IPS-15b (cell line): Measurements from ENCODE around the gene GNLY.

Source experiments
- H3K27me3 ChIP-seq: one replicate; pipeline ENCODE4 v1.6.1; 2013; ENCODE audit warnings: low read length; ENCODE audit not compliant: control insufficient read depth, insufficient read depth
- H3K36me3 ChIP-seq: one replicate; pipeline ENCODE4 v1.6.1; 2013; ENCODE audit warnings: low read length; ENCODE audit not compliant: control insufficient read depth, insufficient read depth
- H3K4me1 ChIP-seq: one replicate; pipeline ENCODE4 v1.6.1; 2013; ENCODE audit warnings: mild to moderate bottlenecking, low read length; ENCODE audit not compliant: control insufficient read depth, insufficient read depth
- H3K4me3 ChIP-seq: one replicate; pipeline ENCODE4 v1.5.1; 2013; ENCODE audit warnings: low read depth, low read length
- H3K9ac ChIP-seq: one replicate; pipeline ENCODE4 v1.6.1; 2013; ENCODE audit warnings: low read depth, mild to moderate bottlenecking, low read length
- H3K9me3 ChIP-seq: one replicate; pipeline ENCODE4 v1.6.1; 2013; ENCODE audit warnings: mild to moderate bottlenecking, low read length; ENCODE audit not compliant: control insufficient read depth, insufficient read depth

Gene GNLY

GRCh38 chr2:85694052-85695025 lies at the start of gene GNLY:
Gene GNLY, plus strand, starts transcription at chr2:85694358. Its CDS starts 61 bp downstream, at chr2:85694419.
- Histone ChIP-seq H3K4me3 (no peak within 1 kb of the TSS), H3K9me3 (no peaks in the 10 kb centered on the region), H3K9ac (no peak within 1 kb of the TSS), H3K27me3 (no peaks in the 10 kb centered on the region), H3K36me3 (no peaks in the 10 kb centered on the region), H3K4me1 (no peaks in the 10 kb centered on the region)

GRCh38 chr2:85644909-85645308 lies 49.2 kb upstream of the GNLY start:
- no peaks in the 10 kb centered on the region for H3K9me3 ChIP-seq
- no peak overlapping the region for H3K9ac ChIP-seq
- H3K27me3 ChIP-seq, result no peaks in the 10 kb centered on the region
- H3K36me3 ChIP-seq, result peaks cover 75% of the 10 kb centered on the region
- no peak overlapping the region for H3K4me3 ChIP-seq
- no peaks in the 10 kb centered on the region for H3K4me1 ChIP-seq

GRCh38 chr2:85646166-85646565 lies 48.0 kb upstream of the GNLY start:
- Histone ChIP-seq H3K9ac (no peak overlapping the region), H3K27me3 (no peaks in the 10 kb centered on the region), H3K9me3 (no peaks in the 10 kb centered on the region), H3K36me3 (peaks cover 73% of the 10 kb centered on the region), H3K4me3 (no peak overlapping the region), H3K4me1 (no peaks in the 10 kb centered on the region)

GRCh38 chr2:85647823-85648526 lies 46.2 kb upstream of the GNLY start:
- Histone ChIP-seq H3K9ac (no peak overlapping the region), H3K4me3 (no peak overlapping the region), H3K36me3 (peaks cover 61% of the 10 kb centered on the region)

GRCh38 chr2:85648619-85649018 lies 45.5 kb upstream of the GNLY start:
- Histone ChIP-seq H3K9me3 (no peaks in the 10 kb centered on the region), H3K36me3 (peaks cover 61% of the 10 kb centered on the region), H3K9ac (no peak overlapping the region), H3K27me3 (no peaks in the 10 kb centered on the region), H3K4me1 (no peaks in the 10 kb centered on the region), H3K4me3 (no peak overlapping the region)

More at GRCh38 chr2:85647823-85648526, 46.2 kb upstream of the GNLY start:
- Histone ChIP-seq H3K4me1 (no peaks in the 10 kb centered on the region), H3K9me3 (no peaks in the 10 kb centered on the region), H3K27me3 (no peaks in the 10 kb centered on the region)

GRCh38 chr2:85649201-85650190 lies 44.7 kb upstream of the GNLY start:
- H3K27me3 ChIP-seq, result no peaks in the 10 kb centered on the region
- no peak overlapping the region for H3K9ac ChIP-seq
- H3K36me3 ChIP-seq, result peaks cover 52% of the 10 kb centered on the region
- no peaks in the 10 kb centered on the region for H3K9me3 ChIP-seq
- no peaks in the 10 kb centered on the region for H3K4me1 ChIP-seq
- no peak overlapping the region for H3K4me3 ChIP-seq

- H3K9ac ChIP-seq, result no peak overlapping the region
- H3K36me3 ChIP-seq, result peaks cover 44% of the 10 kb centered on the region
- no peaks in the 10 kb centered on the region for H3K4me1 ChIP-seq
- H3K4me3 ChIP-seq, result no peak overlapping the region
- H3K9me3 ChIP-seq, result no peaks in the 10 kb centered on the region
- H3K27me3 ChIP-seq, result no peaks in the 10 kb centered on the region
These were observed 43.7 kb upstream of the GNLY start for GRCh38 chr2:85650456-85650855.

GRCh38 chr2:85651097-85651496 lies 43.1 kb upstream of the GNLY start:
- H3K4me1 ChIP-seq, result no peaks in the 10 kb centered on the region
- no peaks in the 10 kb centered on the region for H3K27me3 ChIP-seq
- no peak overlapping the region for H3K9ac ChIP-seq
- no peaks in the 10 kb centered on the region for H3K9me3 ChIP-seq
- peaks cover 46% of the 10 kb centered on the region for H3K36me3 ChIP-seq
- no peak overlapping the region for H3K4me3 ChIP-seq

GRCh38 chr2:85652056-85652455 lies 42.1 kb upstream of the GNLY start:
- H3K4me1 ChIP-seq, result no peaks in the 10 kb centered on the region

GRCh38 chr2:85653996-85654395 lies 40.2 kb upstream of the GNLY start:
- Histone ChIP-seq H3K9ac (no peak overlapping the region), H3K27me3 (no peaks in the 10 kb centered on the region), H3K4me3 (no peak overlapping the region), H3K36me3 (peaks cover 20% of the 10 kb centered on the region), H3K4me1 (no peaks in the 10 kb centered on the region), H3K9me3 (no peaks in the 10 kb centered on the region)

More at GRCh38 chr2:85652056-85652455, 42.1 kb upstream of the GNLY start:
- Histone ChIP-seq H3K4me3 (no peak overlapping the region), H3K36me3 (peaks cover 39% of the 10 kb centered on the region), H3K27me3 (no peaks in the 10 kb centered on the region), H3K9ac (no peak overlapping the region), H3K9me3 (no peaks in the 10 kb centered on the region)

GRCh38 chr2:85655961-85656417 lies 38.2 kb upstream of the GNLY start:
- Histone ChIP-seq H3K9me3 (no peaks in the 10 kb centered on the region), H3K4me3 (no peak overlapping the region)

More at GRCh38 chr2:85655961-85656417, 38.2 kb upstream of the GNLY start:
- no peaks in the 10 kb centered on the region for H3K27me3 ChIP-seq
- H3K9ac ChIP-seq, result no peak overlapping the region
- peaks cover 8% of the 10 kb centered on the region for H3K36me3 ChIP-seq
- H3K4me1 ChIP-seq, result no peaks in the 10 kb centered on the region
